A549 (cell line): ENCODE results near the gene IFITM2. TPM values are rescaled to one million over a fixed set of nuclear protein-coding genes. Genes with fewer than 3 reads are reported as not detected.
"Not testable (repeated sequence)": the region's sequence is repeated elsewhere in the genome, so short reads cannot be mapped to it uniquely, and the experiment has no call there.

Experiments
- ATAC-seq, 2 experiments: fragments of 200-7000 bp in 1 of 2; fragments of >200 bp in 1 of 2; cut with Nextera tagmentation in 1 of 2; cut with Tn5 transposase in 1 of 2; 3 replicates each; pipeline versions ENCODE4 v1.8.0 to v1.9.1; 2018 to 2020; ENCODE audit warnings: mild to moderate bottlenecking in 1 of 2, moderate library complexity in 1 of 2
- CTCF ChIA-PET: fragments of 300-600 bp; sonication (Branson Sonifier 250); formaldehyde crosslinking; extraction: SDS; loops from one replicate; lab custom pipeline; 2021; ENCODE audit warnings: antibody characterized with exemption, inconsistent platforms; lab: Yijun Ruan, JAX
- POLR2A ChIA-PET: fragments of 350-600 bp; formaldehyde crosslinking; extraction: SDS; loops from one replicate; lab custom pipeline; 2021; ENCODE audit warnings: antibody characterized with exemption, inconsistent platforms; lab: Yijun Ruan, JAX
- DNase-seq, 2 experiments: peaks; one replicate each; pipeline versions ENCODE4 v3.0.0 to v3.0.0-alpha.2; 2011 to 2016; ENCODE audit warnings: low read depth in 1 of 2, low spot score in 1 of 2
- FAIRE-seq: peaks from 2 replicates; lab custom pipeline; 2011; peaks lifted over from hg19 to GRCh38; lab: Jason Lieb, UNC
- H3K27ac ChIP-seq, 2 experiments: fragments of >200 bp; sonication (Bioruptor Twin); formaldehyde crosslinking; 3 replicates each; pipeline ENCODE4 v1.5.1; 2016 to 2017
- H3K4me1 ChIP-seq: fragments of >200 bp; sonication (Bioruptor Twin); formaldehyde crosslinking; 3 replicates; pipeline ENCODE4 v1.6.1; 2016
- H3K4me2 ChIP-seq: fragments of >200 bp; sonication (Bioruptor Twin); formaldehyde crosslinking; 3 replicates; pipeline ENCODE4 v1.6.1; 2016
- H3K4me3 ChIP-seq: fragments of >200 bp; sonication (Bioruptor Twin); formaldehyde crosslinking; 3 replicates; pipeline ENCODE4 v1.5.1; 2016
- H3K9me3 ChIP-seq: fragments of >200 bp; sonication (Bioruptor Twin); formaldehyde crosslinking; 3 replicates; pipeline ENCODE4 v1.6.1; 2016
- CBX8 ChIP-seq: fragments of 200-600 bp; sonication (generic); IDR thresholded peaks from 2 replicates; pipeline ENCODE4 v1.6.1; 2016
- CEBPB ChIP-seq, 2 experiments: fragments of >200 bp in 1 of 2; sonication (Bioruptor Twin) in 1 of 2; formaldehyde crosslinking in 1 of 2; IDR thresholded peaks; 2 replicates each; pipeline ENCODE4 v1.6.1; 2012 to 2016
- EHMT2 ChIP-seq: fragments of 200-600 bp; sonication (generic); IDR thresholded peaks from 2 replicates; pipeline ENCODE4 v1.6.1; 2016; ENCODE audit warnings: antibody characterized with exemption, low read depth, mild to moderate bottlenecking, moderate library complexity
- EP300 ChIP-seq, 2 experiments: fragments of >200 bp; sonication (Bioruptor Twin); formaldehyde crosslinking; IDR thresholded peaks; 2 replicates in 1 of 2; 3 replicates in 1 of 2; pipeline ENCODE4 v1.6.1; 2016 to 2017
- FOSB ChIP-seq: fragments of 250-450 bp; sonication (Bioruptor Pico); IDR thresholded peaks from 2 replicates; pipeline ENCODE4 v1.5.0; 2020; ENCODE audit warnings: mild to moderate bottlenecking, moderate library complexity
- FOSL2 ChIP-seq, 2 experiments: fragments of 450-650 bp in 1 of 2; fragments of >200 bp in 1 of 2; sonication (Bioruptor Twin) in 1 of 2; formaldehyde crosslinking; IDR thresholded peaks; 2 replicates each; pipeline versions ENCODE4 v1.5.0 to v1.6.1; 2016 to 2020; ENCODE audit warnings: mild to moderate bottlenecking in 1 of 2, moderate library complexity in 1 of 2
- HEYL ChIP-seq: fragments of 250-450 bp; sonication (Bioruptor Pico); IDR thresholded peaks from 2 replicates; pipeline ENCODE4 v1.8.0; 2021; ENCODE audit warnings: mild to moderate bottlenecking, moderate library complexity
- JUNB ChIP-seq: fragments of >200 bp; sonication (Bioruptor Twin); formaldehyde crosslinking; IDR thresholded peaks from 2 replicates; pipeline ENCODE4 v1.6.1; 2016
- MAFK ChIP-seq: fragments of 450-650 bp; IDR thresholded peaks from 2 replicates; pipeline ENCODE4 v1.6.1; 2014; ENCODE audit not compliant: partially characterized antibody
- MAZ ChIP-seq: fragments of 150-350 bp; IDR thresholded peaks from 2 replicates; pipeline ENCODE4 v1.6.1; 2014; ENCODE audit warnings: antibody characterized with exemption, low read depth, low read length, borderline replicate concordance
- POLR2A ChIP-seq: IDR thresholded peaks from 2 replicates; pipeline ENCODE4 v1.6.1; 2012; ENCODE audit warnings: mild to moderate bottlenecking, low read length
- RFX5 ChIP-seq: fragments of 450-650 bp; IDR thresholded peaks from 2 replicates; pipeline ENCODE4 v1.7.1; 2014; ENCODE audit warnings: antibody characterized with exemption, mild to moderate bottlenecking, moderate library complexity
- TFCP2L1 ChIP-seq: fragments of 250-450 bp; sonication (Bioruptor Pico); IDR thresholded peaks from 2 replicates; pipeline ENCODE4 v1.5.0; 2021; ENCODE audit warnings: mild to moderate bottlenecking
- TP53 ChIP-seq: fragments of 250-450 bp; sonication (Bioruptor Pico); IDR thresholded peaks from 2 replicates; pipeline ENCODE4 v1.5.0; 2021; ENCODE audit warnings: mild to moderate bottlenecking, moderate library complexity
- ZFP36 ChIP-seq: fragments of 450-650 bp; IDR thresholded peaks from 2 replicates; pipeline ENCODE4 v1.6.1; 2014; ENCODE audit warnings: borderline replicate concordance; ENCODE audit not compliant: partially characterized antibody
- WGBS: methylation state at CpG from one replicate; pipeline ENCODE4 v1.1.6; 2017; ENCODE audit errors: missing lambda C conversion rate; 5-methylcytosine and 5-hydroxymethylcytosine counted together
- polyA plus RNA-seq, 4 experiments: library from polyadenylated mRNA; depleted of rRNA in 3 of 4; stranded (reverse); fragments of >200 nt; fragmentation: RNase III in 1 of 4; extraction: RNeasy Plus Mini Kit Qiagen cat#74134 plus additional on column Dnase treatment in 1 of 4; gene quantifications; 2 replicates in 3 of 4; 3 replicates in 1 of 4; pipeline ENCODE4 v1.2.3, GENCODE V29; 2011 to 2017
- TF ChIP-seq, protein P1 (sequence below): fragments of 250-450 bp; sonication (Bioruptor Pico); IDR thresholded peaks from 2 replicates; pipeline ENCODE4 v1.5.0; 2021; ENCODE audit warnings: mild to moderate bottlenecking, moderate library complexity, borderline replicate concordance
- TF ChIP-seq, protein P2 (sequence below): fragments of 150-350 bp; IDR thresholded peaks from 2 replicates; pipeline ENCODE4 v1.6.1; 2014; ENCODE audit warnings: low read depth, mild to moderate bottlenecking, low read length
- TF ChIP-seq, protein P3 (sequence below): fragments of >200 bp; sonication (Bioruptor Twin); formaldehyde crosslinking; IDR thresholded peaks from 2 replicates; pipeline ENCODE4 v1.6.1; 2016
- TF ChIP-seq, protein P4 (sequence below): IDR thresholded peaks from 2 replicates; pipeline ENCODE4 v1.6.1; 2012
- TF ChIP-seq, protein P5 (sequence below): fragments of 450-650 bp; IDR thresholded peaks from 2 replicates; pipeline ENCODE4 v1.6.1; 2014; ENCODE audit warnings: antibody characterized with exemption

IFITM2 gene
- polyA plus RNA-seq, 2 of the 4 experiments (the other 2 are of a cell fraction): 36.4 to 43.6 TPM

DNA sequence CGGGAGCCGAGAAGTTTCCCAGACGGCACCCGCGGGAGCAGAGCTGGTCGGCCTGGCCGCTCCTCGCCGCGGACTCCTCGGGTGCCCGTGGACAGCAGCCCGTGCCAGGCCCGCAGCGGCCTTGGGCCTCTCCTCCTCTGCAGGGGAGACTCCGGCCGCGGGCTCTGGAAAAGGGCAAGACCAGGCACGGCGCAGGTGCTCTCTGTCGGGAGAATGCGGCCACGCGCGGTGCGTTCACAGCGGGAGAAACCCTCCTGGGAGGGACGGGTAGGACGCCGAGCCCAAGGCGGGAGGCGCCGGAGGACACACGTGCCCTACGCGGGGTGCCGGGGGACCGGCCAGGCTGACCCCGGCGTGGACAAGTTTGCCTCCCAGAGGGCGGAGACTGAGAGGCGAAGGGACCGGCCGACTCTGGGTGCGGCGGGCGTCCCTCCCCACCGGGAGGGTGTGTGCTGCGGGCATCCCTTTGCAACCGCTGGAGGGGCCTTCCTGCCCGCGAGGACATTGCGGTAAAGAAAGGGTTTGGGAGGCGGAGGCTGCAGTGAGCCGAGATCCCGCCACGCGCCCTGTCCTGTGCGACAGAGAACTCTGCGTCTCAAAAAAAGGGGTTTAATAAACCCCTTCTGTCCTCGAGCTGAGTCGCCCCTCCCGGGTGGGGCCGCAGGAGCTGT, 8.6 kb downstream of the IFITM2 start:
- H3K27ac ChIP-seq: no peak overlapping the region
- H3K9me3 ChIP-seq: no peaks in the 10 kb centered on the region
- no peak overlapping the region for H3K4me2 ChIP-seq
- no peak overlapping the region for H3K4me3 ChIP-seq
- FAIRE-seq (no peak), DNase-seq (no peak), ATAC-seq (no peak)
- 91% methylated on average over 61 of the region's 64 CpGs for WGBS
- ChIA-PET POLR2A (interaction anchor here (1.7 kb wide), 1 partner anchor 40 kb away, joined by 6 read pairs; no protein-coding TSS in a partner anchor), CTCF (interaction anchor here (0.9 to 3.3 kb wide), 11 partner anchors 9 to 133 kb away, joined by 3 to 38 read pairs (median 5); partner anchors contain the start of gene IFITM2)
- TF ChIP-seq ZFP36 (no peak), FOSL2 (IDR thresholded peaks at IDR 0.05) (no peak), FOSL2 (CRISPR knock-in tag; IDR thresholded peaks at IDR 0.05) (no peak), JUNB (no peak), RFX5 (no peak), MAZ (no peak), FOSB (CRISPR knock-in tag) (no peak)
- TF ChIP-seq, protein P1, sequence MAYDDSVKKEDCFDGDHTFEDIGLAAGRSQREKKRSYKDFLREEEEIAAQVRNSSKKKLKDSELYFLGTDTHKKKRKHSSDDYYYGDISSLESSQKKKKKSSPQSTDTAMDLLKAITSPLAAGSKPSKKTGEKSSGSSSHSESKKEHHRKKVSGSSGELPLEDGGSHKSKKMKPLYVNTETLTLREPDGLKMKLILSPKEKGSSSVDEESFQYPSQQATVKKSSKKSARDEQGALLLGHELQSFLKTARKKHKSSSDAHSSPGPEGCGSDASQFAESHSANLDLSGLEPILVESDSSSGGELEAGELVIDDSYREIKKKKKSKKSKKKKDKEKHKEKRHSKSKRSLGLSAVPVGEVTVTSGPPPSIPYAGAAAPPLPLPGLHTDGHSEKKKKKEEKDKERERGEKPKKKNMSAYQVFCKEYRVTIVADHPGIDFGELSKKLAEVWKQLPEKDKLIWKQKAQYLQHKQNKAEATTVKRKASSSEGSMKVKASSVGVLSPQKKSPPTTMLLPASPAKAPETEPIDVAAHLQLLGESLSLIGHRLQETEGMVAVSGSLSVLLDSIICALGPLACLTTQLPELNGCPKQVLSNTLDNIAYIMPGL (CRISPR knock-in tag): no peak
- TF ChIP-seq, protein P2, sequence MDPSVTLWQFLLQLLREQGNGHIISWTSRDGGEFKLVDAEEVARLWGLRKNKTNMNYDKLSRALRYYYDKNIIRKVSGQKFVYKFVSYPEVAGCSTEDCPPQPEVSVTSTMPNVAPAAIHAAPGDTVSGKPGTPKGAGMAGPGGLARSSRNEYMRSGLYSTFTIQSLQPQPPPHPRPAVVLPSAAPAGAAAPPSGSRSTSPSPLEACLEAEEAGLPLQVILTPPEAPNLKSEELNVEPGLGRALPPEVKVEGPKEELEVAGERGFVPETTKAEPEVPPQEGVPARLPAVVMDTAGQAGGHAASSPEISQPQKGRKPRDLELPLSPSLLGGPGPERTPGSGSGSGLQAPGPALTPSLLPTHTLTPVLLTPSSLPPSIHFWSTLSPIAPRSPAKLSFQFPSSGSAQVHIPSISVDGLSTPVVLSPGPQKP: no peak
- H3K4me1 ChIP-seq: peaks cover 9% of the 10 kb centered on the region; the same call in 1 of the 3 replicates

DNA sequence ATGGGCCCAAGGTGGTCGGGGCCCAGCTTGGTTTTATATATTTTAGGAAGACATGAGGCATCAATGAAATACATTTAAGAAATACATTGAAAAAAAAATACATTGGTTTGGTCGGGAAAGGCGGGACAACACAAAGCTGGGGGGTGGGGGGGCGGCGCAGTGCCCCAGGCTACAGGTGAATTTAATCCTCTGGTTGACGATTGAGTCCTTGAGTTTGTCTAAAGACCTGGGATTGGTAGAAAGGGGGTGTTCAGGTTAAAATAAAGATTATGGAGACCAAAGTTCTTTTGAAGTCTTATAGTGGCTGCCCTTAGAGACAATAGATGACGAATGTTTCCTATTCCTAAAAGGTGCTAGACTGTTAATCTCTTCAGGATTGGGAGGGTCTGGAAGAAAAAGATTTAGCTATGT, 9.3 kb downstream of the IFITM2 start:
- H3K4me2 ChIP-seq: no peak overlapping the region
- ATAC-seq (no peak), FAIRE-seq (no peak), DNase-seq (no peak)
- WGBS: 82% methylated on average over 7 of the region's 7 CpGs
- ChIA-PET CTCF (interaction anchor here (0.9 to 3.3 kb wide), 12 partner anchors 8 to 132 kb away, joined by 3 to 38 read pairs (median 5); partner anchors contain the start of gene IFITM2), POLR2A (interaction anchor here (1.7 kb wide), 1 partner anchor 39 kb away, joined by 6 read pairs; no protein-coding TSS in a partner anchor)
- no peak overlapping the region for H3K27ac ChIP-seq
- H3K9me3 ChIP-seq: no peaks in the 10 kb centered on the region
- H3K4me1 ChIP-seq: peaks cover 9% of the 10 kb centered on the region; the same call in 1 of the 3 replicates
- no peak for TF ChIP-seq CBX8
- no peak for TF ChIP-seq EP300 (IDR thresholded peaks at IDR 0.05)
- TF ChIP-seq, protein P3, sequence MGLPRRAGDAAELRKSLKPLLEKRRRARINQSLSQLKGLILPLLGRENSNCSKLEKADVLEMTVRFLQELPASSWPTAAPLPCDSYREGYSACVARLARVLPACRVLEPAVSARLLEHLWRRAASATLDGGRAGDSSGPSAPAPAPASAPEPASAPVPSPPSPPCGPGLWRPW: no peak
- TF ChIP-seq TP53 (CRISPR knock-in tag): no peak
- TF ChIP-seq POLR2A: no peak
- no peak for TF ChIP-seq EHMT2
- TF ChIP-seq CEBPB (IDR thresholded peaks at IDR 0.05): no peak
- TF ChIP-seq RFX5: no peak
- TF ChIP-seq, protein P4, sequence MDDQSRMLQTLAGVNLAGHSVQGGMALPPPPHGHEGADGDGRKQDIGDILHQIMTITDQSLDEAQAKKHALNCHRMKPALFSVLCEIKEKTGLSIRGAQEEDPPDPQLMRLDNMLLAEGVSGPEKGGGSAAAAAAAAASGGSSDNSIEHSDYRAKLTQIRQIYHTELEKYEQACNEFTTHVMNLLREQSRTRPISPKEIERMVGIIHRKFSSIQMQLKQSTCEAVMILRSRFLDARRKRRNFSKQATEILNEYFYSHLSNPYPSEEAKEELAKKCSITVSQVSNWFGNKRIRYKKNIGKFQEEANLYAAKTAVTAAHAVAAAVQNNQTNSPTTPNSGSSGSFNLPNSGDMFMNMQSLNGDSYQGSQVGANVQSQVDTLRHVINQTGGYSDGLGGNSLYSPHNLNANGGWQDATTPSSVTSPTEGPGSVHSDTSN: no peak
- TF ChIP-seq TFCP2L1 (CRISPR knock-in tag): no peak
- no peak for TF ChIP-seq HEYL
- TF ChIP-seq MAFK: no peak
- TF ChIP-seq, protein P5, sequence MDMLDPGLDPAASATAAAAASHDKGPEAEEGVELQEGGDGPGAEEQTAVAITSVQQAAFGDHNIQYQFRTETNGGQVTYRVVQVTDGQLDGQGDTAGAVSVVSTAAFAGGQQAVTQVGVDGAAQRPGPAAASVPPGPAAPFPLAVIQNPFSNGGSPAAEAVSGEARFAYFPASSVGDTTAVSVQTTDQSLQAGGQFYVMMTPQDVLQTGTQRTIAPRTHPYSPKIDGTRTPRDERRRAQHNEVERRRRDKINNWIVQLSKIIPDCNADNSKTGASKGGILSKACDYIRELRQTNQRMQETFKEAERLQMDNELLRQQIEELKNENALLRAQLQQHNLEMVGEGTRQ: no peak
- H3K4me3 ChIP-seq: no peak overlapping the region

DNA sequence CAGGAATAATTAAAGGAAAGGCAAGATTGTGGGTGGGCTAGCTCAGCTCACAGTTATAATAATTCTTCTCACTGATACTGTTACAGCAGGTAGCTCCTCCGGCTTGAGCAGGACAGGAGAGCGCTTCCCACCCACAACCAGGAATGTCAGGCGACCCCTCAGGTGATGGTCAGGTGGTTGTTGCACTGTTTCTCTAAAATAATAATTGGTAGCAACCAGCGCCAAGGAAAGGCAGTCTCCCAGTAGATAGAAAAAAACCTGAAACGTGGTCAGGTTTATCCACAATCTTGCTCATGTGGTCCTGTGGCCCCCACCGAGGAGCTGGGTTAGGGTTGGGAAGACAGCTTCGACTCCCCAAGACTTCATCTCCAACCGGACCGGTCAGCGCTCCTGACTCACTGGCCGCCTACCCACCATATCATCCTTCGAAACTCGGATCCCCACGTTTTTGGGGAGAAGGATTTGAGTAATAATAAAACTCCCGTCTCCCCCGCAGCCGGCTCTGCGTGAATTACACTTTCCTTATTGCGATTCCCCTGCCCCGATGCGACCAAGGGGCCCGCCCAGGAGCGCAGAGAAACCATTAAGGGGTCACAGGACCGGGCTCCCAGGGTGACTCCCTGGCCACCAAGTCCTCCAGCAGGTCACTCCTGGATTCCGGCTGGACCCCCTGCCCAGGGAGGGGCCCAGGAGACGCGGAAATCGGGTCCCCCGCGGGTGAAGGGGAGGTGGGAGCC, 10.2 kb downstream of the IFITM2 start:
- not testable (repeated sequence) for FAIRE-seq
- CTCF ChIA-PET: interaction anchor here (1.2 to 3.3 kb wide), 7 partner anchors 12 to 131 kb away, joined by 3 to 38 read pairs (median 7); partner anchors contain the start of gene IFITM2

DNA sequence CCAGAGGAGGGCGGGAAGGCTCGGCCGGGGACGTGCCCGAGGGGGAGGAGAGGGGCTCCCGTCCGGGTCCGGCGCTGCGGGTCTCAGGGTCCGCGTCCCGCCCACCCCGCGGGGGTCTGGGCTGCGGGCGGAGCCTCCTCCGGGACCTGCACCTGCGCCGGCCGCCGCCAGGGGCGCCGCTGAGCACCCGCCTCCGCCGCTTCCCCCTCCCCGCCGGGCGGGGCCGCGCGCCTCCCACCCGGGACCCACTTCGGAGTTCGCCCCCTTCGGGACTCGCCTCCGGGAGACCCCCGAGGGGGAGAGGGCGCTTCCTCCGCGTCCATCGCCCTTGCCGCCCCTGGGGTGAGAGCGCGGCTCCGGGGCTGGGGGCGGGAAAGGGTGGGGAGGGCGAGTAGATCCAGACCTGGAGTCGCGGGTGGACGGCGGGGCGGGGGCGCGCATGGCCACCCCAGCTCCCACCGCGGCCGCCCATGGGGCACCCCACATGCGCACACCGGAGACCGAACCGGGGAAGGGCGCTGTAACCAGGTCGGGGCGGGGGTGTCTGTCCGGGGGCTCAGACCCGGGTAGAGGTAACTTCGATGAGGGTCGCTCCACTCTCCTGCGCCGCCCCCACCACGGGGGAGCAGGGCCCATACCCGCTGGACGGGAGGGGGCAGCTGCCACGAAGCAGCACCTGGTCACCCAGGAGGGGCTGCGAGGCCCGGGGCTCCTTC, 10.9 kb downstream of the IFITM2 start:
- H3K4me1 ChIP-seq, H3K9me3 ChIP-seq, DNase-seq, FAIRE-seq, POLR2A ChIA-PET: not testable (repeated sequence)
- peak overlapping the region; percentile 65 to 85 for H3K27ac ChIP-seq
- H3K4me3 ChIP-seq: peak overlapping the region; percentile 43
- CTCF ChIA-PET: interaction anchor here (1.2 to 3.3 kb wide), 5 partner anchors 12 to 130 kb away, joined by 3 to 38 read pairs (median 7); partner anchors contain the start of gene IFITM2
- 0% methylated on average over 1 of the region's 79 CpGs for WGBS
- ATAC-seq: peak; percentile 67 to 82
- peak overlapping the region; percentile 61 for H3K4me2 ChIP-seq

More for the DNA sequence above, 10.2 kb downstream of the IFITM2 start:
- H3K4me3 ChIP-seq: 0 out of 3 replicates have a peak overlapping the region, but pooled peaks have one; percentile 32
- H3K4me2 ChIP-seq: peak overlapping the region; percentile 50; the same call in 1 of the 3 replicates
- peak; percentile 5 to 6; a peak in 4 of 6 replicates for ATAC-seq
- peak overlapping the region in 1 of 2 experiments; percentile 73; a peak in 1 of 6 replicates for H3K27ac ChIP-seq
- WGBS: 42% methylated on average over 18 of the region's 30 CpGs
- H3K4me1 ChIP-seq, H3K9me3 ChIP-seq, POLR2A ChIA-PET, DNase-seq: not testable (repeated sequence)
